K562 (cell line): Measurements from ENCODE around the gene DNM1. TPM values are rescaled to one million over a fixed set of nuclear protein-coding genes. Genes with fewer than 3 reads are reported as not detected.

Source experiments
- ARID4B ChIP-seq: sonication (generic); formaldehyde crosslinking; IDR thresholded peaks from 2 replicates; pipeline ENCODE4 v1.8.0; 2022; ENCODE audit warnings: mild to moderate bottlenecking, missing genetic modification reagents
- CREB3 ChIP-seq: fragments of 450-650 bp; conservative IDR thresholded peaks from 2 replicates; pipeline ENCODE4 v1.6.1; 2016; ENCODE audit warnings: missing genetic modification characterization, low read depth, mild to moderate bottlenecking, missing compliant biosample characterization, moderate library complexity
- NR2C1 ChIP-seq, 2 experiments: fragments of 450-650 bp; IDR thresholded peaks; 2 replicates each; pipeline ENCODE4 v1.6.1; 2017; ENCODE audit warnings: mild to moderate bottlenecking in 2 of 2, antibody characterized with exemption in 1 of 2, inconsistent platforms in 1 of 2, missing compliant biosample characterization in 1 of 2, missing genetic modification characterization in 1 of 2
- RBM25 ChIP-seq: fragments of 200-400 bp; formaldehyde crosslinking; IDR thresholded peaks from 2 replicates; pipeline ENCODE4 v1.6.1; 2018; ENCODE audit warnings: low read length, low read depth, moderate library complexity; ENCODE audit not compliant: severe bottlenecking
- REST ChIP-seq, 2 experiments: fragments of 450-650 bp; formaldehyde crosslinking in 1 of 2; IDR thresholded peaks; 2 replicates each; pipeline versions ENCODE4 v1.4.0 to v1.6.1; 2014 to 2020; ENCODE audit warnings: mild to moderate bottlenecking in 2 of 2, borderline replicate concordance in 1 of 2, low read depth in 1 of 2
- RUNX1 ChIP-seq: sonication (generic); IDR thresholded peaks from 2 replicates; pipeline ENCODE4 v1.6.1; 2016; ENCODE audit warnings: antibody characterized with exemption, low read depth
- SMC3 ChIP-seq: conservative IDR thresholded peaks from 2 replicates; pipeline ENCODE4 v1.6.1; 2011; ENCODE audit warnings: low read depth, low read length, improper control_type of control experiment; ENCODE audit not compliant: insufficient read depth
- ZNF280A ChIP-seq: fragments of 450-650 bp; IDR thresholded peaks from 2 replicates; pipeline ENCODE4 v1.6.1; 2018; ENCODE audit warnings: mild to moderate bottlenecking, low read depth; ENCODE audit not compliant: partially characterized antibody
- ZNF384 ChIP-seq: IDR thresholded peaks from 2 replicates; pipeline ENCODE4 v1.6.1; 2012; ENCODE audit warnings: low read depth, low read length, improper control_type of control experiment
- polyA plus RNA-seq, 8 experiments: library from polyadenylated mRNA; depleted of rRNA in 4 of 8; stranded (reverse) in 5 of 8; unstranded in 3 of 8; fragments of >200 nt; fragmentation: Nextera tagmentation in 2 of 8; fragmentation: Illumina TruSeq in 1 of 8; extraction: Ambion mirVana in 2 of 8; extraction: Trizol in 1 of 8; gene quantifications; 2 replicates each; pipeline versions ENCODE4 v1.2.1 to v1.2.3, GENCODE V29; 2011 to 2014; ENCODE audit warnings: inconsistent platforms in 1 of 8, missing spikeins in 1 of 8
- total RNA-seq, 7 experiments: library from RNA; depleted of rRNA in 6 of 7; stranded (reverse); fragments of >200 nt in 6 of 7; fragmentation: Illumina TruSeq in 2 of 7; extraction: Trizol in 2 of 7; gene quantifications; 2 replicates each; pipeline versions ENCODE4 v1.2.1 to v1.2.3, GENCODE V29; 2011 to 2021; ENCODE audit warnings: low replicate concordance in 1 of 7

DNM1 gene
- total and polyA plus RNA-seq, 9 of the 15 experiments (the other 6 are each of a cell fraction or from before 2014, with no cell fraction given) = 0.39 to 23.1 (median 9.1) TPM

GRCh38 chr9:128296340-128297220 is 93.4 kb downstream of the DNM1 start (continued):
- TF ChIP-seq REST (IDR thresholded peaks at IDR 0.05; ENCODE audit: borderline replicate concordance) = no peak
- 0 out of 2 replicates have a peak, but pooled peaks have one; percentile 44 for TF ChIP-seq REST (CRISPR knock-in tag; IDR thresholded peaks at IDR 0.05; ENCODE audit: low read depth)
- peak; percentile 72 for TF ChIP-seq RBM25
- TF ChIP-seq ZNF384 = peak; percentile 86
- TF ChIP-seq ARID4B (CRISPR knock-in tag) = no peak
- TF ChIP-seq RUNX1 = no peak
- no peak for TF ChIP-seq ZNF280A
- TF ChIP-seq SMC3 = no peak
- TF ChIP-seq NR2C1 (IDR thresholded peaks at IDR 0.05) = no peak
- TF ChIP-seq NR2C1 (tag; IDR thresholded peaks at IDR 0.05) = no peak
- no peak for TF ChIP-seq CREB3 (tag)
